Left lobe of liver (tissue), 2 donors: ENCODE results near the gene GPR12. TPM values are rescaled to one million over a fixed set of nuclear protein-coding genes. Genes with fewer than 3 reads are reported as not detected.
"Not testable (repeated sequence)": the region's sequence is repeated elsewhere in the genome, so short reads cannot be mapped to it uniquely, and the experiment has no call there.

Source experiments
- ATAC-seq: fragments of 200-7000 bp; cut with Tn5 transposase; one replicate; pipeline ENCODE4 v1.9.1; 2020; ENCODE audit warnings: mild to moderate bottlenecking, moderate library complexity
- DNase-seq: peaks from one replicate; pipeline ENCODE4 v3.0.0-alpha.2; 2020; ENCODE audit warnings: low spot score
- total RNA-seq: library from RNA; stranded (reverse); gene quantifications from one replicate; pipeline ENCODE4 v1.2.1, GENCODE V29; 2021
- donor health status: DM: no; HTN: no; CAD: no; lungs with moderate emphysema.
- donor health status: DM: no; HTN: yes; CAD: no.

The GPR12 gene
- total RNA-seq, 1 donor from 2014 or later: not detected

DNA sequence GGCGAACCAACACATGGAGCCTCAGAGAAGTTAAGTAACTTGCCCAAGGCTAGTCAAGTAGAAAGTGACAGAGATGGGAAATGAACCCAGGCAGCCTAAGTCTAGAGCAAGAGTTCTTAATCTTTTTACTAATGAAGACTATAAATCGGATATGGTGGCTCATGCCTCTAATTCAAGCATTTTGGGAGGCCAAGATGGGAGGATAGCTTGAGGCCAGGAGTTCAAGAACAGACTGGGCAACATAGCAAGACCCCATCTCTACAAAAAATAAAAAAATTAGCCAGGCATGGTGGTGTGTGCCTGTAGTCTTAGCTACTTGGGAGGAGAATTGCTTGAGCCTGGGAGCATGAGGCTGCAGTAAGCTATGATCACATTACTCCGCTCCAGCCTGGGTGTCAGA is 10.7 kb downstream of the GPR12 start:
- DNase-seq: no peak
- ATAC-seq: no peak

DNA sequence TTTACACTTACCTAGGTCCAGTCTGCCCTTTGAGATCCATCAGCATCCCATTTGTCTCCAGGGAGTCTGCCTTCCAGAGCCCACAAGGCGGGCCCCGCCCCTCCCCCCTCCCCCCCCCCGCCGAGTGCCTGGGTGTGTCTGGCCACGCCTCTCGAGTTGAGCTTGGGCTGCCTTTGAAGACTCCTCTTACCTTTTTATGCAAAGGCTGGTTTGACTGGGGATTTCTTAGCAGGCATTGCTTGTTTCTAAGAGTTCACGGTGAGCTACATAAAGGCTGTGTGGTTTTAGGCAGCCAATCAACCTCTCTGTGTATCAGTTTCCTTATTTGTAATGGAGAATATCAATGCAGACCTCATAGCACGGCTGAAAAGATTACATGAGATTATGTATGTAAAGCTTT is 11.3 kb downstream of the GPR12 start:
- DNase-seq (no peak), ATAC-seq (no peak)

DNA sequence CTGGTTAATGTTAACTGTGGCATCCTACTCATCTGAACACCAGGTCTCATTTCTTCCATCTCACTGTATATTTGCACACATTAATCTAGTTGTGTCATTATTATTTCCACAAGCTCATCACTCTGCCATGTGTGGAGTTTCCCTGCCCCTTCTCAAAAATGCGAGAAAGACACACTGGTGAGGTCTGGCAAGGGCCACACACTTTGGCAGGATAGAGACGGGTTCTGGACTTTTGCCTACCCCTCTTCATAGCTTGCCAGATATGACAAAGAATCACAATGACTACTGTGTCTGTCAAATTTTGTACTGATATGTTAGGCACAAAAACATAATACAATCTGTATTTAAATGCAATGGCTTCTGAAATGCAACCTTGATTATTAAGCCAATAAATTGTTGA is 12.9 kb downstream of the GPR12 start:
- DNase-seq (no peak), ATAC-seq (no peak)

DNA sequence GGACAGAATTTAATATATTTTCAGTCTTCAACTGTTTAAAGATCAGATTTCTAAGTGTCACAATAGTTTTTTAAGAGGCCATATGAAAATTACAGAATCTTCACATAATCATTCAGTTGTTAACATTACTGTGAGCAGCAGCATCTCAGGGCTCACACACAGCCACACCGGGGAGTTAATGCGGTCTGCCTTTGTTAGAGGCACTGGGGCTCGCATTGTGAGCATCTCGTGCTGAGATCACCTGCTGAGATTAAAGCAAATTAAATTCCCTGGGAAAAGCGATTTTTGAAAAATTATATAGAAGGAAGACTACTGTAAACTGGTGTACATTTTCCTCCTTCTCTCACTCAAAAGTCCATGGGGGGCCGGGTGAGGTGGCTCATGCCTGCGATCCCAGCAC is 16.6 kb downstream of the GPR12 start:
- DNase-seq (no peak), ATAC-seq (no peak)

DNA sequence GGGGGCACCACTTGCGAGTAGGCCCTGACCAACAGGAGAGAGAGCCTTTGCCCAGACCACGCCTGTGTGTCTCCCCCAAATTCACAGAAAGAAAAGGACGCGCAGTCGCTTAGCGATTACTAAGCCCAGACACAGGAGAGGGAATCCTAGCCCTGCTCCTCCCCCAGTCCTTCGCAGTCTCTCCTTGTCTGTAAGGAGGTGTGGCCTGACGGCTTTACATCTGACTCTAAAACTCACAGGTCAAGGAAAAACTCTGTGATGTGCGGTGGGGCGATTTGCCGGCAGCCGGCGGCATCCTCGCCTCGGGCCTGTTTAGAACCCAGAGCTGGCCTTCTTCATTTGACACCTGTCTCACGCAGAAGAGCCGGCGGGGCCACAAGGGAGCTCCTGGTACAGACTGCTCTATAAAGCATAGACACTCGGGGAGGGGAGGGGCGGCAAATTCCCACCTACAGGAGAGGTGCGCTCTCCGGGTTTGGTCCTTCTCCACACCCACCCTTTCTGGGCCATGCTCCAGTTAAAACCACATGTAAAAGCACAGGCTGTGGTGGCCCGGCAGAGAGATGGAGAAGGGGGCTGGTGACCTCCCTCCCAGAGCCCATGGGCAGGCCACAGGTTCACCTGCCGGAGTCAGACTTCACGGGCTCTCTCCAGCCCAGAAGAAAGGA is 17.8 kb downstream of the GPR12 start:
- no peak for DNase-seq
- ATAC-seq: no peak

DNA sequence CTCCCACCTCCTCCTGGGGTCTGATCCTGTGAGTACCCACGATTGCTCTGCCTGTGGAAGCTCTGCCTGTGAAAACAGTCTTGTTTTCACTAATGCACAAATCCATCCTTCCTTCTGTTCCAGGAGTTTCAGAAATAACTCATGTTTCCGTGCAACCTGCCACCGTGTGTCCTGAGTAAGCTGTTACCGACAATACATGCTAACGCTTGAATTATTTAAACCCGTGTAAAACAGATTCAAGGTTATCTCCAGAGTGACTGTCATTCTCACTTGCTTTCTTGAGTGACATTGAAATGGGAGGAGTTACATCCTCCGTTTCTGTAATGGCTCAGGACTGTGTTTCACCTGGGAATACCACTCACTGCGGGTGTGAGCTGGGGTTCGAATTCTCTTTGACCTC is 24.9 kb downstream of the GPR12 start:
- ATAC-seq: no peak
- no peak for DNase-seq

DNA sequence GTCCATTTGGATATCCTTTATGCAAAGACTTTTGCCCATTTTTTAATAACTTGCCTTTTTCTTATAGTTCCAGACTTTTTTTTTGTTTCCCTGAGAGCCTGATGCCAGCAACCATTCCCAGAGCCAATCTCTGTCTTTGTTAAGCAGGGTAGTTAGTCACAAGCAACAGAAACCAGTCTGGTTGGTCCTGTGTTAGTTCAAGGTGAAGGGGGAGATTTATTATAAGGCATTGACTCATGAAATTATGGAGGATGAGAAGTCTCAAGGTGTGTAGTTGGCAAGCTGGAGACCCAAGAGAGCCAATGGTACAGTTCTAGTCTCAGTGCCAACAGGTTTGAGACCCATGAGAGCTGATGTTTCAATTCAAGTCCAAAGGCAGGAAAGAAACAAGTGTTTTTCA is 33.0 kb downstream of the GPR12 start:
- DNase-seq: no peak
- no peak for ATAC-seq

DNA sequence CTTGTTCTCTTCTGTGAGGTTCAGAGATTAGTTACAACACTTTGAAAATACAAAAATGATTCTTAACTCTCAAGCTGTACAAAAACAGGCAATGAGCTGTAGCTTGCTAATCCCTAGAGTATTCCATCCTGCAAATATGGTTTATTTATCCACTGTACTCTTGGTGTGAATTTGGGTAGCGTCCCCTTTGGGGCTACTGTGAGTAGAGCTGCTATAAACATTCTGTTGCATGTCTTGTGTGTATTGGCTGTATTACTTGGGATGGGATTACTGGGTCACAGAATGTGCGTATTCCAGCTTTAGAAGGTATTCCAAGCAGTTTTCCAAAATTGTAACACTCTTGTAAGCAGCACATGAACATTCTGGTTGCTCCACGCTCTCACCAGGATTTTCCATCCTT is 33.5 kb downstream of the GPR12 start:
- DNase-seq (no peak), ATAC-seq (no peak)

DNA sequence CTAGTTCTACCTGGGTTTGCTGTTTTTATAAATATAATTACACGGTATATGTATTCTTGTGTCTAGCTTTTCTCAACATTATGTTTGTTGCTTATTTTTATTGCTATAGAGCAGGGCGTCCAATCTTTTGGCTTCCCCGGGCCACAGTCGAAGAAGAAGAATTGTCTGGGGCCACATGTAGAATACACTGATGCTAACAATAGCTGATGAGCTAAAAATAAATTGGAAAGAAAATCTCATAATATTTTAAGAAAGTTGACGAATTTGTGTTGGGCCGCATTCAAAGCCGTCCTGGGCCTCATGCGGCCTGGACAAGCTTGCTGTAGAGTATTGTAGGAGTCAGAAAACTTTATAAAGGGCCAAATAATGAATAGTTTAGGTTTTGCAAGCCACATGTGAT is 33.9 kb downstream of the GPR12 start:
- DNase-seq (no peak), ATAC-seq (no peak)

DNA sequence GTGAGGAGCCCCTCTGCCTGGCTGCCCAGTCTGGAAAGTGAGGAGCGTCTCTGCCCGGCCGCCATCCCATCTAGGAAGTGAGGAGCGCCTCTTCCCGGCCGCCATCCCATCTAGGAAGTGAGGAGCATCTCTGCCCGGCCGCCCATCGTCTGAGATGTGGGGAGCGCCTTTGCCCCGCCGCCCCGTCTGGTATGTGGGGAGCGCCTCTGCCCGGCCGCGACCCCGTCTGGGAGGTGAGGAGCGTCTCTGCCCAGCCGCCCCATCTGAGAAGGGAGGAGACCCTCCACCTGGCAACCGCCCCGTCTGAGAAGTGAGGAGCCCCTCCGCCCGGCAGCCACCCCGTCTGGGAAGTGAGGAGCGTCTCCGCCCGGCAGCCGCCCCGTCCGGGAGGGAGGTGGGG is 37.0 kb downstream of the GPR12 start:
- not testable (repeated sequence) for DNase-seq, ATAC-seq

DNA sequence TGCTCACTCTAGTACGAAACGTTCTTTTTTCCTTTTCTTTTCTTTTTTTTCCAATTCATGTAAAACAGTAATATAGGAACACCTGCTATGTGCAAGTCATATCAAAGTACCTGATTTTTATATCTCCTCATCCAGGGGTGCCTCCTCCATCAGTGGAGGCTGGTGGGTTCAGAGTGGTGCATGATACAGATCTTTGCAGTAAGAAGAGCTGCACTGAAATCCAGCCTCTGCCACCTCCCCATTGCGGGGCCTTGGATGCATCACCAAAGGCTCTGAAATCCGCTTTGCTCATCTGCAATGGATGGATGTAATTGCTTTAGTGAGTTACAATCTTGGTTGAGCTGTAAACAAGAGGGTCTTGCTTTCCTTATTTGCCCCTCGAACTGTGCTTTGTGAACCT is 38.3 kb downstream of the GPR12 start:
- ATAC-seq (no peak), DNase-seq (no peak)

DNA sequence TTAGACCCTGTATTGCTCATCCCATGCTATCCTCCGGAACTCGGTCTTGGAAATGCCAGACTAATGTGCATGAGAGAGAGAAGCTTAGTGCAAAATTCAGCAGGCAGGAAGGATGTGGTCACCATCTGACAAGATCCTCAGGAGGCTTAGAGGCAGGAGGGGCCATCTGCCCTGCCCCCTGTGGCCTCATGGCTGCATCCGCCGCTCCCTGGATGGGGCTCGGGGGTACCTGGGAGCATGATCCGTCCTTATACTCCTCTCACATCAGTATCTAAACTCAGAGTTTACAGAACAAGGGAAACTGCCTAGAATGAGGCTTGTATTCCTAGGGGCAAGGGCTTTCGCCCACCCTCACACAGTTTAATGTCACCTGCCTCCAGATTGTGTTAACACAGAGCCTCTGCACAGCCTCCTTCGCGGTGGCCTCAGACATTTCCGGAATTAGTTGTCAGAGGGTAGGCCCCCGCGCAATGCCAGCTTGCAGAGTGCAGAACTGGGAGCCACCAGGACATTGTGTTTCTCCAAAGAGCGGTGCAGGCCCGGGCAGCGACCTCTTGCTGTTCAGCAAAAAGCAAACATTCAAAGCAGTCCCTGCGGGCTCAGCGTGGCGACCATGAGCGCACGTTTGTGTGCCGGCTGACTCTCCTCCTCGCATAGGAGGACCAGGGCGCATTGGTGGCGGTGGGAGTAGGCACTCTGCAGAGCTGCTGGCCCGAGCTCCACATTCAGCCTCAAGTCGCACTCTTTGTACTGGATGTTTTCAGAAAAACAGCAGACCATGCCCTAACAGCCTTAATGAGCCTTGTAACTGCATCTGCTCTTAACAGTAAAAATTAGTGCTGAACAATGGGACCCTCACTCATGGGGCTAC is 39.1 kb downstream of the GPR12 start:
- ATAC-seq: no peak
- no peak for DNase-seq

DNA sequence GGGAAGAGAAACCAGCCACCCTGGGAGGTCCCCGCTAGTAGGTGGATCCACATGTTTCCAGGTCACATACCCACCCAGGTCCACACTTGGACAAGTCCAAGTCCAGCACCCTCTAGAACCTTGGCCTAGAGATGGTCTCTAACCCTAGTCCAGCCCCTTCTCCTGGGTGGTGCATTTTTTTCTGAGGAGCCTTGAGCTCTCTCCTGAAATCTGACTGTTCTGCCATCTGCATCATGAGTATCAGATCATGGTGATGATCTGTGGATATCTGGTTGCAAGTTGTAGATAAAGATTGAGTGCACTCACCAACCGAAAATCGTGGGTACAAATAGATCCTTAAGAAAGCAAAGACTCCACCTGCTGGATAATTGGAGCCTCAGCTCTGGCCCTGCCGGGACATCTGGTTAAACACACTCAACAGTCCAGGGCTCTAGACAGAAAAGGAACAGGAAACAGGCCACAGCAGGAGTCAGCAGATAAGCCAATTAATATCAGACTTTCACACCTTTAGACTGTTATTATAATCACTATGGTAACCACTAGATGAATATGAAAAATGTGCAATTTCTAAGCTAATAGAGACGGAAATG is 41.1 kb downstream of the GPR12 start:
- no peak for DNase-seq
- no peak for ATAC-seq

DNA sequence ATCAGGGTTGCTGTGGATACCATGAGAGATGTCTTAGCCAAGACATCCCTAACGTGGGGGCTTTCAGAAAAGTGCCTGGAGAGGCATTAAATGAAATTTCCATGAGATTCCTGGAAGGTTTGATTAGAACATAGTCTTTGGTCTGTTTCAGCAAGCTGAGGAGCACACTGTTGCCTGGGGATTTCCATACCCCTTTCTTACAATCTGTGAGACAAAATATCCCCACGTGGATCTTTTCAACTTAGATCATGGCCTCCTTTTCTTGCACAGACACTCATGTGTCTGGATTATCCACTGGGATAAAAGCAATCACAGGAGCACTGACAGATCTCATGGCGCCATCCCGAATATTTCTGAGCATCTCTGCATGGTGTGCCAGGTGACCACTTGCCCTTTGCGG is 41.7 kb downstream of the GPR12 start:
- no peak for ATAC-seq
- no peak for DNase-seq

DNA sequence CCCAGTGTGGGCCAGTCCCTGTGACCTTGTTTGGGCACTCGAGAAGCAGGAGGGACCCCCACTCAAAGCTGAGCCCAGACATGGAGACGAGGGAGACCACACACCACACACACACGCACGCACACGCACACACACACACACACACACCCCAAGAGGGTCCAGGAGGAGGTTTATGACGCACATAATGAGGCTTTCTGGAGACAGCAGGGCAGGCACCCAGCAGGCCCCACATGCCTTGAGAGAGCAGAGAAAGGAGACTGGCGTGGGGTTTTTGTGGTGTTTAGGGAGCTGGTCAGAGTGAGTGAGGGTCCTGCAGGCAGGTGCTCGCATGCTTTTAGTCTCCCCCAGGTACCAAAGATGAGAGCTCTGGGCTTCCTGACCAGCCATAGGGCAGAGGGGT is 42.4 kb downstream of the GPR12 start:
- DNase-seq (no peak), ATAC-seq (no peak)

DNA sequence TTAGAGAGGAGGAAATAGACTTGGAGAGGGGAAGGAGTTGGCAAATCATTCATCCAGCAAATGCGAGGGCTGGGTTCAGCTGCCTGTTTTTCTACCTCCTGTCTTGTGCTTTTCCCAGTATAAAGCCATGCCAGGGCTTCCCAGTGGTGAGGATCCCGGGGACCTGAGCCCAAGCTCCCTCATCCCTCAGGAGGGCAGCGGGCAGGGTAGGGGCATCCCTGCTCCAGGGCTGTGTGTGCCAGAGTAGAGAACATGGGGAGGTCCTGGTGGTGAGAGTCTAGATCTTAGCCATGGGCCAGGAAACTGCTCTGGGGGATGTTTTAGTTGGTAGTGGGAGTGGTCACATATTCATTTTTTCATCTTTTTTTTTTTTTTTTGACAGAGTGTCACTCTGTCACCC is 43.6 kb downstream of the GPR12 start:
- DNase-seq: no peak
- ATAC-seq: no peak

DNA sequence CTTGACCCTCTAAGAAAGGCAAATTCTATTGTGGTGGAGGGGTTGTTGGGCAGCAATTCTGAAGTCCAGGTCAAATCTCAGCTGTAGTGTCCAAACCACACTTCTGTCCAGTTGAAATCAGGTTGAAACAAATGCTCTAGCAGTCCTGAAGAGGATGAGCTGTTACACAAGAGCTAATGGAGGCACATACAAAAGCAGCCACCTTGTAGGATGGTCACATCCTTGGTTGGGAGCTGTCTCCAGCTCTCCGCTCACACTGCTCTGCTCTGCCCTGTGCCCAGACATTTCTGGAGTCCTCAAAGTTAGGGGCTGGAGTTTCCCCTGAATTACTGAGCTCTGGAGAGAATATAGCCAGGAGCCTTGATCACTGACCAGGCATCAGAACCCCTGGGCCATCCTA is 47.2 kb downstream of the GPR12 start:
- ATAC-seq (no peak), DNase-seq (no peak)

DNA sequence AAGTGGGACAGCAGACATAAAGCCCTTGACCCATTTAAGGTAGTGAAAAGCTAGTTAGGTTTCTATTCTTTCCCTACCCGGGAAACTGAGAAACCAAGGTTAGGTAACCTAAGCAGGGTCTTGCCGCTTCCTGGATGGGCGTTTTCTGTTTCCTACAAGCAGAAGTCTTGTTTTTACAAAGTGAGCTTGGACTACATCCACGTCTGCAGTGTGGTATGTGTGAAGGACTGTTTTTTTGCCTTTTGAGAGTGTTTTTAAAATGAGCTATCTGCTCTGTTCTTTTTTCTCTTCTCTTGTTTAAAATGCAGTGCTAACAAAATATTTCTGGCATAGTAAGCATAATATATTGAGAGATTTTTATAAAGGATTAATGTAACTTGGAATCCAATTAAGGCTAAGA is 49.4 kb downstream of the GPR12 start:
- ATAC-seq (no peak), DNase-seq (no peak)

DNA sequence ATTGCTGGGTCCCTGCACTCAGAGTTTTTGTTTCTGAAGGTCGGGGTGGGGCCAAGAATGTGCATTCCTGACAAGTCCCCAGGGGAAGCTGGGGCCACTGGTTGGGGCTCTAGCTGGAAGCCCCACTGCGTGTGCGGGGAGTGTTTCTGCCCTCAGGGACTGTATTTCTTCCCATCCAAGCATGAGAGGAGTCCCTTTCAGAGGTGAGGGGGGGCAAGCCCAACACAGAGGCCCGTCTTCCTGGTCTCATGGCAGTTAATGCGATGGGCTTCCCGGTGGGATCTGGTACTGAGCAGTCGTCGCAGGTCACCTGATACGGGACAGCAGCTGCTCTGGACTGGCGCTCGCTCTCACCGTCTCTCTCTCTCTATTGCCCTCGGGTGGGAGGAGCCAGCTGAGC is 50.4 kb downstream of the GPR12 start:
- ATAC-seq (no peak), DNase-seq (no peak)

DNA sequence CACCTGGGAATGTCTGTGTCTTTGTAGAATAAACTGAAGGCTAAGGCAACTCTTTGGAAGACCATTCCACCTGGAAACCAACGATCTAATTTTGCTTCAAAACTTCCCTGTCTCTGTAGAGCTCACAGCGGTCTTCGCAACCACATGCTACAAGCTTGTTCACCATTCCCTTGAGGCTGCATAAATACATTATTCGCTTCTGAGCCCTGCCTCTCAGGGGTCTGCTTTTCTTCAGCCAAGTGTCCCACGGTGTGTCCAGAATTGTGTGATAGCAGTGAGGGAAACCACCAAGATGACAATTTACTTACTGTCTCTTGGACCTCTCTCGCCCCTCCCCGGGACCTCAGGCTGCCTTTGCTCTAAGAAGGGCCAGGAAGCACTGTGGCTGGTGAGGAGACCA is 51.1 kb downstream of the GPR12 start:
- DNase-seq (no peak), ATAC-seq (no peak)

DNA sequence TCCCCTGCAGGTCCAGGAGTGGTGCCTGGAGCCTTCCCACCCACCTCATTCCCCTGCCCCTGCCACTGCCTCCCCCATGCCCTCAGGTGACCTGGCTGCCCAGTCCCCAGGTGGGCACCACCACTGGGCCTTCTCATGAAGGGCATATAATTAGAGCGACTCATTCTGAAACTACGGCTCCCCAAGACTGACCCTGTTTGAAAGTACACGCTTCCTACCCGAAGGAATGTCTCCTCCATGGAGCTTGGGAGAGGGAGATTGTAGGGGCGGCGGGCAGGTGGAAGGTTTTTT is 52.6 kb downstream of the GPR12 start:
- DNase-seq: no peak
- ATAC-seq: no peak
